Measurements from ENCODE around the gene MAN1C1. TPM values are rescaled to one million over a fixed set of nuclear protein-coding genes. Genes with fewer than 3 reads are reported as not detected.
A peak's percentile ranks its signal among the peaks of the same experiment; 100 is the strongest.

Gene MAN1C1
- polyA plus RNA-seq, 1 of the 3 experiments (the other 2 are of a cell fraction), result 0.20 TPM

- Histone ChIP-seq H3K79me2 (ENCODE audit: insufficient read depth) (no peaks in the 10 kb centered on the region), H3F3A (replicated peaks; ENCODE audit: insufficient read depth) (peaks cover 5% of the 10 kb centered on the region), H3K27ac (ENCODE audit: low read depth in 2 of 2, low read length in 1 of 2) (no peak overlapping the region), H3K4me2 (no peak overlapping the region), H3K27me3 (ENCODE audit: insufficient read depth) (peaks cover 37% of the 10 kb centered on the region), H4K20me1 (ENCODE audit: insufficient read depth) (no peaks in the 10 kb centered on the region), H3K9me2 (no peaks in the 10 kb centered on the region), H3K4me3 (ENCODE audit: low read depth in 2 of 2, low read length in 1 of 2) (no peak overlapping the region), H3K36me3 (replicated peaks in 1 of 2; ENCODE audit: control insufficient read depth in 1 of 2, insufficient read depth in 2 of 2, low read length in 1 of 2) (no peaks in the 10 kb centered on the region), H2AFZ (ENCODE audit: low read depth) (no peak overlapping the region), H3K9ac (no peak overlapping the region), H3K9me3 (no peaks in the 10 kb centered on the region), H3K4me1 (ENCODE audit: control insufficient read depth in 1 of 2, insufficient read depth in 2 of 2, low read depth in 1 of 2, low read length in 1 of 2) (peaks cover 0 to 40% of the 10 kb centered on the region in 2 experiments; a peak in 2 of 4 replicates)
- POLR2A ChIA-PET, result no interaction called here
- no peak for TF ChIP-seq POLR2AphosphoS5 (IDR thresholded peaks at IDR 0.05; ENCODE audit: low read depth, low read length)
- no peak for TF ChIP-seq NFIC (IDR thresholded peaks at IDR 0.05; ENCODE audit: borderline replicate concordance)
- no peak for TF ChIP-seq RFX5 (IDR thresholded peaks at IDR 0.05; ENCODE audit: low read length)
- no peak for TF ChIP-seq JUND (IDR thresholded peaks at IDR 0.05)
- no peak for TF ChIP-seq MXI1 (IDR thresholded peaks at IDR 0.05; ENCODE audit: low read depth, low read length)
- TF ChIP-seq MAX (IDR thresholded peaks at IDR 0.05; ENCODE audit: low read depth), result no peak
- WGBS (ENCODE audit: low lambda C conversion rate), result 78% methylated on average over 7 of the region's 7 CpGs
- DNase-seq, result no peak
- CTCF ChIA-PET, result interaction anchor here (0.7 to 8.1 kb wide), 5 partner anchors 129 to 194 kb away, joined by 3 to 76 read pairs (median 3); no protein-coding TSS in a partner anchor
These were observed 1.4 kb upstream of the MAN1C1 start for GRCh38 chr1:25615172-25615541.

GRCh38 chr1:25615563-25616094, 962 bp upstream of the MAN1C1 start:
- WGBS (ENCODE audit: low lambda C conversion rate), result 39% methylated on average over 5 of the region's 12 CpGs
- H3K4me1 ChIP-seq (ENCODE audit: control insufficient read depth in 1 of 2, insufficient read depth in 2 of 2, low read depth in 1 of 2, low read length in 1 of 2), result peaks cover 0 to 40% of the 10 kb centered on the region in 2 experiments; a peak in 2 of 4 replicates
- H3F3A ChIP-seq (replicated peaks; ENCODE audit: insufficient read depth), result peaks cover 5% of the 10 kb centered on the region
- peaks cover 41% of the 10 kb centered on the region for H3K27me3 ChIP-seq (ENCODE audit: insufficient read depth)
- H3K36me3 ChIP-seq (replicated peaks in 1 of 2; ENCODE audit: control insufficient read depth in 1 of 2, insufficient read depth in 2 of 2, low read length in 1 of 2), result no peaks in the 10 kb centered on the region
- H3K9me3 ChIP-seq, result no peaks in the 10 kb centered on the region
- peak overlapping the region; percentile 40; the same call in 1 of the 2 replicates for H3K9ac ChIP-seq
- ChIA-PET CTCF (interaction anchor here (0.6 to 4.6 kb wide), 5 partner anchors 128 to 183 kb away, joined by 3 to 26 read pairs (median 3); partner anchors contain the start of gene SELENON), POLR2A (interaction anchor here (0.7 to 0.9 kb wide), 2 partner anchors 95 to 204 kb away, joined by 3 read pairs; partner anchors contain the start of gene MTFR1L)
- no peaks in the 10 kb centered on the region for H3K79me2 ChIP-seq (ENCODE audit: insufficient read depth)
- H3K27ac ChIP-seq (ENCODE audit: low read depth in 2 of 2, low read length in 1 of 2), result peak overlapping the region in 1 of 2 experiments; percentile 81; a peak in 2 of 4 replicates
- TF ChIP-seq FOXJ3 (CRISPR knock-in tag; IDR thresholded peaks at IDR 0.05), result no peak
- TF ChIP-seq SMC3 (IDR thresholded peaks at IDR 0.05; ENCODE audit: low read depth, low read length), result no peak
- no peak for TF ChIP-seq GATA2 (CRISPR knock-in tag; IDR thresholded peaks at IDR 0.05)
- no peak for TF ChIP-seq FOSL2 (IDR thresholded peaks at IDR 0.05; ENCODE audit: borderline replicate concordance, low read depth)
- no peak for TF ChIP-seq YY1 (IDR thresholded peaks at IDR 0.05; ENCODE audit: low read depth)
- no peak for TF ChIP-seq ELF1 (IDR thresholded peaks at IDR 0.05)
- no peak for TF ChIP-seq CHD2 (IDR thresholded peaks at IDR 0.05; ENCODE audit: low read length, partially characterized antibody)
- no peak for TF ChIP-seq USF1 (IDR thresholded peaks at IDR 0.05; ENCODE audit: borderline replicate concordance, low read depth)
- TF ChIP-seq RCOR1 (IDR thresholded peaks at IDR 0.05; ENCODE audit: low read length), result no peak
- peak overlapping the region; percentile 88 for H3K4me2 ChIP-seq
- no peaks in the 10 kb centered on the region for H3K9me2 ChIP-seq
- DNase-seq, result no peak
- H4K20me1 ChIP-seq (ENCODE audit: insufficient read depth), result no peaks in the 10 kb centered on the region
- H2AFZ ChIP-seq (ENCODE audit: low read depth), result peak overlapping the region; percentile 94
- peak overlapping the region; percentile 70 to 73 for H3K4me3 ChIP-seq (ENCODE audit: low read depth in 2 of 2, low read length in 1 of 2)
